ENCODE data around the gene WFS1. TPM values are rescaled to one million over a fixed set of nuclear protein-coding genes. Genes with fewer than 3 reads are reported as not detected.

Gene WFS1
- total RNA-seq, 4 donors from 2014 or later: 124 to 174 (median 132) TPM

DNA sequence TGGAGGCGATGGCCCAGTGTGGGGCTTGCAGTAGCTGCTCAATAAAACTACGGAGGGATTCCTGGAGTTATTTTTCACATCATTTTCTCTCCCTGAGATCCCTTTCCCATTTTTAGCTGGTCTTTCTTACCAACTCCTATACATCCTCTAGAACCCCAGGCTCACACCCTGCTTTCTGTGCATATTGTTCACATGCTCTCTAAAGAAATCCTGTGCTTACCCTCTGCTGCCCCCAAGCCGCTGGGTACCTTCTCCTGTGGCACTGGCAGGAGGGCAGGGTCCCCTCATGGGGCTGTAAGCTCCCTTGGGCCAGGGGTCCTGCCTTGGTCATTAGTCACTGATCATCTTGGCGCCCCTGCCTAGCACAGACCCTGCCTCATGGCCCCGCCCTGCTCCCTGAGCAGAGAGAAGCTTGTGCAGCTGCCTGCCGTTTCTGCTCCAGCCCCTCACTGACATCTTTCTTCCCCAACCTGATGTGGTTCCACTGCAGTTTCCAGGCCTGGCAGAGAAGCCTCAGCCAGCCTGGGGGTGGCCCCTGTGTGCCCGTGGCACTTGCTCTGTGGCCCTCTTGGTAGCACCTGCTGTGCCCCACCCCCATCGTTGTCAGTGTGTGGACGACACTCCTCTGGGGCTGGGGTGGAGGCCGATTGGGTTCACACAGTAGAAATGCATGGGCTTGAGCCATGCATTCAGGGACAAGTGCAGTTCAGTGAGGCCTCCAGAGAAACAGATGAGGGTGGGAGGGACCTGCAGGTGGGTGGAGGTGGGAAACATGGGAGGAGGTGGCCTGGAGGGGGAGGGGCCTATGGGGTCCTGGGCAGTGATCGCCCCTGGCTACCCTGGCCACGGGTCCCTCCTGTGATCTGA, 69.5 kb downstream of the WFS1 start:
- Histone ChIP-seq H3K4me1 (no peaks in the 10 kb centered on the region), H3K36me3 (no peaks in the 10 kb centered on the region), H3K27me3 (no peaks in the 10 kb centered on the region), H3K27ac (no peak overlapping the region), H3K4me3 (replicated peaks in 1 of 3) (no peak overlapping the region), H3K9me3 (no peaks in the 10 kb centered on the region)
- DNase-seq: no peak
- 67 to 76% methylated on average over 10 to 12 of the region's 12 CpGs for WGBS, 2 donors
- no peak for TF ChIP-seq POLR2A (IDR thresholded peaks at IDR 0.05)
- intact Hi-C loops (cut with DNase I): no loop called here

DNA sequence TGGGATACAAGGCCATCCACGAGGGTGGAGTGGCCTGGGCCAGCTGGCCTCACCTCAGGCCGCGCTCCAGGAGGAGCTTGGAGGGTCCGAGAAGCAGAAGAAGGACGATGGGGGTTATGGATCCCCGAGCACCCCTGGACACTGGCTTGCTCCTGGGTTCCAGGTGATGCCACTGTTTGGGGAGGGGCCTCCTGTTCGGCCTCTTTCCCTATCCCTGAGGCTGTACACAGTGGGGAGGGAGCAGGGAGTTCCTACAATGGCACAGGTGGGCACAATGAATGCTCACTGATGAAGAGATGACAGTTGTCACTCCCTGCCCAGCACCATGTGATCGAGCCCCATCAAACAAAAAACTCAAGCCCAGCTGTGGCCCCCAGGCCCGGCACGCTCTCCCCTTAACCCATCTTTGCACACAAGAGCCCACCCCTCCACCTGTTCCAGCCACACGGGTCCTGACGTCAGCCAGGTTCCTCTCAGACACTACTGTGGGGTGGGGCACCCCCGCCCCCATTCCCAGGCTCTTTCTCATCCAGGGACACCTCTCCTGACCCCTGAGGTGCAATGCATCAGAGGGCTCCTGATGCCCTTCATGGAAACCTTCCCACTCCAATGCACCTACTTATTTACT, 70.3 kb downstream of the WFS1 start:
- no peaks in the 10 kb centered on the region for H3K4me1 ChIP-seq
- H3K9me3 ChIP-seq: no peaks in the 10 kb centered on the region
- H3K27me3 ChIP-seq: no peaks in the 10 kb centered on the region
- no peak overlapping the region for H3K4me3 ChIP-seq (replicated peaks in 1 of 3)
- intact Hi-C loops (cut with DNase I): no loop called here
- TF ChIP-seq POLR2A (IDR thresholded peaks at IDR 0.05): no peak
- no peak for TF ChIP-seq CTCF (IDR thresholded peaks at IDR 0.05)
- WGBS, 2 donors: 80% methylated on average over 13 of the region's 13 CpGs
- DNase-seq: no peak
- H3K36me3 ChIP-seq: no peaks in the 10 kb centered on the region
- H3K27ac ChIP-seq: no peak overlapping the region

GRCh38 chr4:6340446-6341015, 70.9 kb downstream of the WFS1 start:
- H3K4me1 ChIP-seq: no peaks in the 10 kb centered on the region
- intact Hi-C loops (cut with DNase I): no loop called here
- no peaks in the 10 kb centered on the region for H3K9me3 ChIP-seq
- WGBS, 2 donors: 53 to 59% methylated on average over 9 of the region's 9 CpGs
- no peak for TF ChIP-seq POLR2A (IDR thresholded peaks at IDR 0.05)
- no peaks in the 10 kb centered on the region for H3K27me3 ChIP-seq
- DNase-seq: no peak
- H3K36me3 ChIP-seq: no peaks in the 10 kb centered on the region
- no peak overlapping the region for H3K4me3 ChIP-seq (replicated peaks in 1 of 3)
- no peak overlapping the region for H3K27ac ChIP-seq

DNA sequence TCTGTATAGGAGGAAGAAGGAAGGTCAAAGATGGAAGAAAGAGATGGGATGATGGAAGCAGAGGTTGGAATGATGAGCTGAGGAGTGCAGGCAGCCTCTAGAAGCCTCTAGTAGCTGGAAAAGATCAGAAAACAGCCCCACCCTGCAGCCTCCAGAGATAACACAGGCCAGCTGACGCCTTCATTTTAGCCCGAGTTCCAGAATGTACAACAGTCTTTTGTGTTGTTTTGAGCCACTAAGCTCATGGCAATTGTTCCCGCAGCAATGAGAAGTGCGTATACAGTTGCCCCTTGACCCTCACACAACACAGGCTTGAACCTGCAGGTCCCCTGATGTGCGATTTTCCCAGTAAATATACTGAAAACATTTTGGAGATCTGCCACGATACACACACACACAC, 72.0 kb downstream of the WFS1 start:
- Histone ChIP-seq H3K27ac (no peak overlapping the region), H3K27me3 (no peaks in the 10 kb centered on the region), H3K4me1 (no peaks in the 10 kb centered on the region), H3K36me3 (no peaks in the 10 kb centered on the region), H3K9me3 (no peaks in the 10 kb centered on the region), H3K4me3 (replicated peaks in 1 of 3) (no peak overlapping the region)
- intact Hi-C loops (cut with DNase I): no loop called here
- TF ChIP-seq CTCF (IDR thresholded peaks at IDR 0.05) (no peak), POLR2A (IDR thresholded peaks at IDR 0.05) (no peak)
- no peak for DNase-seq
- WGBS, 2 donors: 52 to 66% methylated on average over 6 of the region's 6 CpGs

- no peaks in the 10 kb centered on the region for H3K4me1 ChIP-seq
- H3K27me3 ChIP-seq: no peaks in the 10 kb centered on the region
- H3K9me3 ChIP-seq: no peaks in the 10 kb centered on the region
- H3K4me3 ChIP-seq (replicated peaks in 1 of 3): no peak overlapping the region
- no peak overlapping the region for H3K27ac ChIP-seq
- no peaks in the 10 kb centered on the region for H3K36me3 ChIP-seq
- DNase-seq: peak in 1 of 2 donors; percentile 22
- intact Hi-C loops (cut with DNase I): no loop called here
- no peak for TF ChIP-seq CTCF (IDR thresholded peaks at IDR 0.05)
- no peak for TF ChIP-seq POLR2A (IDR thresholded peaks at IDR 0.05)
- 53 to 57% methylated on average over 23 of the region's 23 CpGs for WGBS, 2 donors
Observed at GRCh38 chr4:6342530-6343293, 73.1 kb downstream of the WFS1 start.

All from thyroid gland (tissue), 4 donors.